ENCODE results near the gene ACOX1.

ACOX1 gene

DNA sequence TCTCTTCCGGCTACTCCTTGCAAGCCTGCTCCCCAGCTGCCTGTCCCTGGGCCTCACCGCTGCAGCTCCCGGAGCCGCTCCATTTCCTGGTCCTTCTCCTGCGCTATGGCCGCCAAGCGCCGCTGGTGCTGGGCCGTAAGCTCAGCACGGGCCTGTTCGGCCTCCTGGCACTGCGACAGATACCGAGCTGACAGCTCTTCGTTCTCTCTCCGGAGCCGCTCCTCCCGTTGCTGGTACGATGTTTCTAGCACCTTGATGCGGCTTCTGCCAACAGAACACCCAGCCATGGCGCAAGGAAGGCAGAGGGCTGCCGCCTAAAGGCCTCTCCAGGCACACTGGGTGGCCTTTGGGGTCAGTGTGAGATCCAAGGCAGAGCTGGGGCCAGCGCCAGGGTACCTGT, 59.4 kb downstream of the ACOX1 start:
- H3K27ac ChIP-seq (ENCODE audit: low read length): no peak overlapping the region
- H3K9me3 ChIP-seq (replicated peaks; ENCODE audit: insufficient read depth, low read length): no peaks in the 10 kb centered on the region
- no peak overlapping the region for H2AFZ ChIP-seq (ENCODE audit: low read length)
- no peaks in the 10 kb centered on the region for H4K20me1 ChIP-seq (ENCODE audit: insufficient read depth, low read length)
- H3K27me3 ChIP-seq (replicated peaks; ENCODE audit: insufficient read depth, low read length): no peaks in the 10 kb centered on the region
- no peaks in the 10 kb centered on the region for H3K36me3 ChIP-seq (replicated peaks; ENCODE audit: insufficient read depth, low read length)
- no peaks in the 10 kb centered on the region for H3K4me1 ChIP-seq (ENCODE audit: low read length)
- no peak overlapping the region for H3K9ac ChIP-seq (ENCODE audit: low read length)
- no peaks in the 10 kb centered on the region for H3K9me2 ChIP-seq (replicated peaks; ENCODE audit: insufficient read depth, low read length)
- H3F3A ChIP-seq (ENCODE audit: insufficient read depth, low read length): no peaks in the 10 kb centered on the region
- TF ChIP-seq CTCF (IDR thresholded peaks at IDR 0.05; ENCODE audit: low read length): no peak
- no peak for TF ChIP-seq EZH2phosphoT487 (IDR thresholded peaks at IDR 0.05; ENCODE audit: low read length)
- TF ChIP-seq EZH2 (optimal IDR thresholded peaks at IDR 0.05; ENCODE audit: low read depth, low read length): no peak
- H3K4me3 ChIP-seq (ENCODE audit: low read length): no peak overlapping the region
- no peak for DNase-seq
- no peaks in the 10 kb centered on the region for H3K79me2 ChIP-seq (ENCODE audit: low read length)
- H3K4me2 ChIP-seq (ENCODE audit: low read depth, low read length): no peak overlapping the region

DNA sequence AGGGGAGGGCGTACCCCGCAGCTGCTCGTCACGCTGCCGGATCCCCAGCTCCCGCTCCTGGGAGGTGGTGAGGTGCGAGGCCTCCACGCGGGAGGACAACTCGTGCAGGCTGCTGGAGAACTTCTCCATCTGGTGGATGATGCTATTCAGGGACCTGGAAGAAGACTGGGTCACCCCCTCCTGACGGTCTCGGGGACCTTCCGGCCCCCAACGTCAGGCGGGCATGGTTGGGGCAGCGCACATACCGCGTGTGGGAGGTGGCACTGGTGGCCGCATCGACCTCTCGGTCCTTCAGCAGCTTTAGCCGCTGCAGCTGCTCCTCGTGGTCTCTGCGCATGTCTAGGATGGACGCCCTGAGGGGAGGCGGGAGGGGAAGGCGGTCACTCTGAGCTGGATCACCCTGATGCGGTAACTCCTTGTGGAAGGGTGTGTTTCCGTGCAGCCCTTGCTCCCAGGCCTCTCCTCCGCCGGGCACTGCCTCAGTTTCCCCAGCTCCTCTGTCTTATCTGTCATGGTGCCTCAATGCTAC, 61.0 kb downstream of the ACOX1 start:
- TF ChIP-seq CTCF (IDR thresholded peaks at IDR 0.05; ENCODE audit: low read length): no peak
- TF ChIP-seq EZH2phosphoT487 (IDR thresholded peaks at IDR 0.05; ENCODE audit: low read length): no peak
- no peak for TF ChIP-seq EZH2 (optimal IDR thresholded peaks at IDR 0.05; ENCODE audit: low read depth, low read length)
- no peaks in the 10 kb centered on the region for H3F3A ChIP-seq (ENCODE audit: insufficient read depth, low read length)
- H4K20me1 ChIP-seq (ENCODE audit: insufficient read depth, low read length): no peaks in the 10 kb centered on the region
- H3K9me3 ChIP-seq (replicated peaks; ENCODE audit: insufficient read depth, low read length): no peaks in the 10 kb centered on the region
- no peak for DNase-seq
- no peak overlapping the region for H3K4me2 ChIP-seq (ENCODE audit: low read depth, low read length)
- H3K4me1 ChIP-seq (ENCODE audit: low read length): no peaks in the 10 kb centered on the region
- H3K9me2 ChIP-seq (replicated peaks; ENCODE audit: insufficient read depth, low read length): no peaks in the 10 kb centered on the region
- no peak overlapping the region for H3K9ac ChIP-seq (ENCODE audit: low read length)
- H3K4me3 ChIP-seq (ENCODE audit: low read length): no peak overlapping the region
- no peak overlapping the region for H3K27ac ChIP-seq (ENCODE audit: low read length)
- H2AFZ ChIP-seq (ENCODE audit: low read length): no peak overlapping the region
- no peaks in the 10 kb centered on the region for H3K27me3 ChIP-seq (replicated peaks; ENCODE audit: insufficient read depth, low read length)
- H3K36me3 ChIP-seq (replicated peaks; ENCODE audit: insufficient read depth, low read length): no peaks in the 10 kb centered on the region
- H3K79me2 ChIP-seq (ENCODE audit: low read length): no peaks in the 10 kb centered on the region

GRCh38 chr17:75917141-75917916, 61.6 kb downstream of the ACOX1 start:
- H3K4me1 ChIP-seq (ENCODE audit: low read length): no peaks in the 10 kb centered on the region
- H3K9me2 ChIP-seq (replicated peaks; ENCODE audit: insufficient read depth, low read length): no peaks in the 10 kb centered on the region
- no peak overlapping the region for H3K4me3 ChIP-seq (ENCODE audit: low read length)
- H3K36me3 ChIP-seq (replicated peaks; ENCODE audit: insufficient read depth, low read length): no peaks in the 10 kb centered on the region
- no peaks in the 10 kb centered on the region for H4K20me1 ChIP-seq (ENCODE audit: insufficient read depth, low read length)
- H3K9me3 ChIP-seq (replicated peaks; ENCODE audit: insufficient read depth, low read length): no peaks in the 10 kb centered on the region
- H3K27ac ChIP-seq (ENCODE audit: low read length): no peak overlapping the region
- no peaks in the 10 kb centered on the region for H3F3A ChIP-seq (ENCODE audit: insufficient read depth, low read length)
- no peak overlapping the region for H3K9ac ChIP-seq (ENCODE audit: low read length)
- DNase-seq: no peak
- no peaks in the 10 kb centered on the region for H3K27me3 ChIP-seq (replicated peaks; ENCODE audit: insufficient read depth, low read length)
- no peak for TF ChIP-seq EZH2phosphoT487 (IDR thresholded peaks at IDR 0.05; ENCODE audit: low read length)
- no peak for TF ChIP-seq EZH2 (optimal IDR thresholded peaks at IDR 0.05; ENCODE audit: low read depth, low read length)
- H2AFZ ChIP-seq (ENCODE audit: low read length): no peak overlapping the region
- H3K4me2 ChIP-seq (ENCODE audit: low read depth, low read length): no peak overlapping the region
- no peaks in the 10 kb centered on the region for H3K79me2 ChIP-seq (ENCODE audit: low read length)

- TF ChIP-seq EZH2 (optimal IDR thresholded peaks at IDR 0.05; ENCODE audit: low read depth, low read length) (no peak), CTCF (IDR thresholded peaks at IDR 0.05; ENCODE audit: low read length) (no peak), EZH2phosphoT487 (IDR thresholded peaks at IDR 0.05; ENCODE audit: low read length) (no peak)
- no peak for DNase-seq
- H3K36me3 ChIP-seq (replicated peaks; ENCODE audit: insufficient read depth, low read length): no peaks in the 10 kb centered on the region
- H3K79me2 ChIP-seq (ENCODE audit: low read length): no peaks in the 10 kb centered on the region
- no peaks in the 10 kb centered on the region for H3K9me3 ChIP-seq (replicated peaks; ENCODE audit: insufficient read depth, low read length)
- no peak overlapping the region for H3K4me3 ChIP-seq (ENCODE audit: low read length)
- H3F3A ChIP-seq (ENCODE audit: insufficient read depth, low read length): peaks cover 3% of the 10 kb centered on the region; the same call in 1 of the 2 replicates
- H3K27ac ChIP-seq (ENCODE audit: low read length): no peak overlapping the region
- H3K9me2 ChIP-seq (replicated peaks; ENCODE audit: insufficient read depth, low read length): no peaks in the 10 kb centered on the region
- peaks cover 7% of the 10 kb centered on the region for H3K4me1 ChIP-seq (ENCODE audit: low read length)
- H3K9ac ChIP-seq (ENCODE audit: low read length): no peak overlapping the region
- no peaks in the 10 kb centered on the region for H4K20me1 ChIP-seq (ENCODE audit: insufficient read depth, low read length)
- H3K4me2 ChIP-seq (ENCODE audit: low read depth, low read length): no peak overlapping the region
- H3K27me3 ChIP-seq (replicated peaks; ENCODE audit: insufficient read depth, low read length): no peaks in the 10 kb centered on the region
- no peak overlapping the region for H2AFZ ChIP-seq (ENCODE audit: low read length)
These were observed 63.7 kb downstream of the ACOX1 start for GRCh38 chr17:75915268-75915667.

Data from MM.1S (cell line).